Mesenchymal stem cell (in vitro differentiated cells and primary cell): ENCODE data around the gene ABCB1.

ENCODE experiments used
- DNase-seq: peaks from one replicate; pipeline ENCODE4 v3.0.0-alpha.2; 2013
- H2AFZ ChIP-seq: one replicate; pipeline ENCODE4 v1.6.1; 2013; ENCODE audit warnings: low read depth, mild to moderate bottlenecking, control low read depth, inconsistent platforms, low read length, moderate library complexity
- H2AK5ac ChIP-seq: 2 replicates; pipeline ENCODE4 v1.6.1; 2013; ENCODE audit warnings: low read length, moderate library complexity, mild to moderate bottlenecking, inconsistent platforms; ENCODE audit not compliant: severe bottlenecking
- H2BK120ac ChIP-seq: one replicate; pipeline ENCODE4 v1.6.1; 2013; ENCODE audit warnings: low read depth, mild to moderate bottlenecking, inconsistent platforms, low read length, moderate library complexity
- H2BK12ac ChIP-seq, 2 experiments: one replicate each; pipeline ENCODE4 v1.6.1; 2013; ENCODE audit warnings: inconsistent platforms in 2 of 2, low read length in 2 of 2, mild to moderate bottlenecking in 2 of 2, moderate library complexity in 2 of 2, control low read depth in 1 of 2
- H2BK15ac ChIP-seq: one replicate; pipeline ENCODE4 v1.6.1; 2013; ENCODE audit warnings: mild to moderate bottlenecking, low read depth, inconsistent platforms; ENCODE audit not compliant: poor library complexity, severe bottlenecking
- H2BK5ac ChIP-seq: 2 replicates; pipeline ENCODE4 v1.6.1; 2013; ENCODE audit warnings: low read depth, mild to moderate bottlenecking, low read length, control low read depth, inconsistent platforms; ENCODE audit not compliant: poor library complexity, severe bottlenecking
- H3K14ac ChIP-seq, 2 experiments: one replicate each; pipeline ENCODE4 v1.6.1; 2013; ENCODE audit warnings: inconsistent platforms in 2 of 2, low read length in 2 of 2, control low read depth in 1 of 2, mild to moderate bottlenecking in 1 of 2, moderate library complexity in 1 of 2
- H3K18ac ChIP-seq, 2 experiments: one replicate each; pipeline ENCODE4 v1.6.1; 2013; ENCODE audit warnings: inconsistent platforms in 2 of 2, low read length in 2 of 2, control low read depth in 1 of 2, low read depth in 1 of 2, mild to moderate bottlenecking in 1 of 2
- H3K23ac ChIP-seq, 2 experiments: one replicate each; pipeline ENCODE4 v1.6.1; 2013; ENCODE audit warnings: inconsistent platforms in 2 of 2, low read length in 2 of 2, mild to moderate bottlenecking in 2 of 2, moderate library complexity in 2 of 2, control low read depth in 1 of 2
- H3K27ac ChIP-seq: 2 replicates; pipeline ENCODE4 v1.5.1; 2013; ENCODE audit warnings: mild to moderate bottlenecking, moderate library complexity, low read length, control low read depth, inconsistent platforms; ENCODE audit not compliant: poor library complexity, severe bottlenecking
- H3K27me3 ChIP-seq, 2 experiments: 2 replicates each; pipeline versions ENCODE4 v1.6.1 to v1.7.0; 2013; ENCODE audit warnings: low read length in 2 of 2, mild to moderate bottlenecking in 2 of 2, moderate library complexity in 2 of 2, control low read depth in 1 of 2, inconsistent platforms in 1 of 2; ENCODE audit not compliant: control insufficient read depth in 1 of 2, insufficient read depth in 1 of 2
- H3K36me3 ChIP-seq, 2 experiments: 2 replicates each; pipeline versions ENCODE4 v1.6.1 to v1.7.0; 2013; ENCODE audit warnings: low read length in 2 of 2, control low read depth in 1 of 2, inconsistent platforms in 1 of 2, low read depth in 1 of 2, mild to moderate bottlenecking in 1 of 2; ENCODE audit not compliant: insufficient read depth in 2 of 2, control insufficient read depth in 1 of 2
- H3K4ac ChIP-seq, 2 experiments: one replicate each; pipeline ENCODE4 v1.6.1; 2013; ENCODE audit warnings: inconsistent platforms in 2 of 2, low read length in 2 of 2, mild to moderate bottlenecking in 2 of 2, moderate library complexity in 2 of 2, control low read depth in 1 of 2, low read depth in 1 of 2
- H3K4me1 ChIP-seq: 2 replicates; pipeline ENCODE4 v1.6.1; 2013; ENCODE audit warnings: low read depth, low read length, control low read depth; ENCODE audit not compliant: control insufficient read depth, insufficient read depth
- H3K4me2 ChIP-seq: 2 replicates; pipeline ENCODE4 v1.6.1; 2013; ENCODE audit warnings: low read length, mild to moderate bottlenecking, inconsistent platforms; ENCODE audit not compliant: poor library complexity, severe bottlenecking
- H3K4me3 ChIP-seq, 2 experiments: 2 replicates each; pipeline versions ENCODE4 v1.5.1 to v1.7.0; 2013; ENCODE audit warnings: low read length in 2 of 2, mild to moderate bottlenecking in 2 of 2, control low read depth in 1 of 2, low read depth in 1 of 2; ENCODE audit not compliant: insufficient read depth in 1 of 2
- H3K79me1 ChIP-seq: replicated peaks from 2 replicates; pipeline ENCODE4 v1.6.1; 2013; ENCODE audit warnings: mild to moderate bottlenecking, control low read depth, low read length, inconsistent platforms; ENCODE audit not compliant: poor library complexity, severe bottlenecking
- H3K9ac ChIP-seq: 2 replicates; pipeline ENCODE4 v1.7.0; 2013; ENCODE audit warnings: mild to moderate bottlenecking, low read length, moderate library complexity
- H3K9me3 ChIP-seq: 2 replicates; pipeline ENCODE4 v1.7.0; 2013; ENCODE audit warnings: mild to moderate bottlenecking, low read length; ENCODE audit not compliant: control insufficient read depth
- H4K8ac ChIP-seq: one replicate; pipeline ENCODE4 v1.6.1; 2013; ENCODE audit warnings: inconsistent platforms, mild to moderate bottlenecking, low read length, moderate library complexity
- H4K91ac ChIP-seq: one replicate; pipeline ENCODE4 v1.6.1; 2013; ENCODE audit warnings: mild to moderate bottlenecking, low read length, inconsistent platforms
- WGBS: methylation state at CpG from one replicate; pipeline ENCODE4 v1.1.7; 2013; ENCODE audit warnings: mixed read lengths; 5-methylcytosine and 5-hydroxymethylcytosine counted together

ABCB1 gene

DNA sequence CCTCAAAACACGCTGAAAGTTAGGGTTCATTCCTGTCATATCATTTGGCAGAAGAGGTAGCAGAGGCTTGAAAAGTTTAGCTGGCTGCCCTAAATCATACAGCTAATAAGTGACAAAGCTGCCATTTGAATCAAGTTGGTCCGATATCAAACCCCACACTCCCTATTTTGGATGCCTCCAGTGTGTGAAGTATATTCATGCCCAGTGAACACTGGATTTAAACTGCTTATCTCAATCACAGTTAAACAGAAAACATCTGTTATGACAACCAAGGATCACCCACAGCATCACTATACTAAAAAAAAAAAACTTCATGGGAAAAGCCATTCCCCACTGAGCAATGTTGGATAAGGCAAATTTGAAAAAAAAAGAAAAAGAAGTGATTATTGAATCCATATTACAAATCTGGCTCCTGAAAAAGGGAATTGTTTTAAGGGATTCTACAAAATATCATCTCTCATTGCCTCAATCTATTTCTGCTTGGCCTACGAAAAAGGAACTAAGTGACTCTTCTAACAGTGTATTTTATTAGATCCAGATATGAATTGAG is 48.3 kb downstream of the ABCB1 start:
- WGBS: 97% methylated on average over 2 of the region's 3 CpGs

DNA sequence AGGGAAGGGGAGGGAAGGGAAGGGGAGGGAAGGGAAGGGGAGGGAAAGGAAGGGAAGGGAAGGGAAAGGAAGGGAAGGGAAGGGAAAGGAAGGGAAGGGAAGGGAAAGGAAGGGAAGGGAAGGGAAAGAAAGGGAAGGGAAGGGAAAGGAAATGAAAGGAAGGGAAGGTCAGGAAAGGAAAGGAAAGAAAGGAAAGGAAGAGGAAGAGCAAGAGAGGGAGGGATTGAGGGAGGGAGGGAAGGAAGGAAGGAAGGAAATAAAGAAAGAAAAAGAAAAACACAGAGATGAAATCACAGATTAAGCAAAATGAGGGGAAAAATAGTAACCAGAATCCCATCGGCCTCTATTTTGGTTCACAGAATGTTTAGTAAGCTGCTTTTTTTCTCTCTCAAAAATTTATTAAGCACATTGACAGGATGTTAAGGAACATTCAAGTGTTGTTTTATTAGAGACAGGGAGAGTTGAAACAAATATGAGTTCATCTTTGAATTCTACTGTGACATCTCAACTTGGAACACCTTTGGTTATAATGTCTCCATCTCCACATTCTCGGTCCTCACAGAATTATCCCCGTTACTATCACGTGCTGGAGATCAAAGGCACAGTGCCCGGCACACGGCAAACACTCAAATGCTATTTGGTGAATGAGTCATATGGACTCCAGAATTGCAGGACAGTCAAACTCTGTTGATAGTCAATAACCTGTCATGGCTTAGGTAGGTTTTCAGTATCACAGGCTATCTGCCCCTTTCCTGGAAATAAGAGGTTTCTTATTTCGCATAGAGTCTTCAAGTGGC is 52.4 kb downstream of the ABCB1 start:
- H3K27me3 ChIP-seq: no peaks in the 10 kb centered on the region
- 95% methylated on average over 6 of the region's 7 CpGs for whole genome bisulfite sequencing
- H3K4me1 ChIP-seq: no peaks in the 10 kb centered on the region
- no peak overlapping the region for H3K23ac ChIP-seq
- H3K4me3 ChIP-seq: no peak overlapping the region
- DNase-seq: no peak
- no peak overlapping the region for H3K27ac ChIP-seq
- no peak overlapping the region for H3K4ac ChIP-seq
- no peak overlapping the region for H2BK5ac ChIP-seq
- H3K18ac ChIP-seq: no peak overlapping the region
- H2BK15ac ChIP-seq: no peak overlapping the region
- no peak overlapping the region for H3K4me2 ChIP-seq
- H3K9ac ChIP-seq: no peak overlapping the region
- no peak overlapping the region for H2AK5ac ChIP-seq
- no peak overlapping the region for H2BK120ac ChIP-seq
- no peaks in the 10 kb centered on the region for H3K79me1 ChIP-seq
- H4K8ac ChIP-seq: no peak overlapping the region
- no peak overlapping the region for H4K91ac ChIP-seq
- H3K9me3 ChIP-seq: no peaks in the 10 kb centered on the region
- H2AFZ ChIP-seq: no peak overlapping the region
- no peaks in the 10 kb centered on the region for H3K36me3 ChIP-seq
- H3K14ac ChIP-seq: no peak overlapping the region
- no peak overlapping the region for H2BK12ac ChIP-seq

More for the DNA sequence above, 48.3 kb downstream of the ABCB1 start:
- H3K18ac ChIP-seq: no peak overlapping the region
- no peak overlapping the region for H3K27ac ChIP-seq
- no peak overlapping the region for H2BK5ac ChIP-seq
- H2BK120ac ChIP-seq: no peak overlapping the region
- no peak for DNase-seq
- H2AFZ ChIP-seq: no peak overlapping the region
- H3K4me3 ChIP-seq: no peak overlapping the region
- H3K36me3 ChIP-seq: no peaks in the 10 kb centered on the region
- no peak overlapping the region for H3K9ac ChIP-seq
- H3K4ac ChIP-seq: no peak overlapping the region
- H3K4me1 ChIP-seq: no peaks in the 10 kb centered on the region
- no peak overlapping the region for H2BK15ac ChIP-seq
- H3K79me1 ChIP-seq: no peaks in the 10 kb centered on the region
- H3K9me3 ChIP-seq: no peaks in the 10 kb centered on the region
- H3K14ac ChIP-seq: no peak overlapping the region
- no peak overlapping the region for H2BK12ac ChIP-seq
- H3K4me2 ChIP-seq: no peak overlapping the region
- H2AK5ac ChIP-seq: no peak overlapping the region
- no peak overlapping the region for H4K8ac ChIP-seq
- no peak overlapping the region for H4K91ac ChIP-seq
- H3K27me3 ChIP-seq: no peaks in the 10 kb centered on the region
- H3K23ac ChIP-seq: no peak overlapping the region

DNA sequence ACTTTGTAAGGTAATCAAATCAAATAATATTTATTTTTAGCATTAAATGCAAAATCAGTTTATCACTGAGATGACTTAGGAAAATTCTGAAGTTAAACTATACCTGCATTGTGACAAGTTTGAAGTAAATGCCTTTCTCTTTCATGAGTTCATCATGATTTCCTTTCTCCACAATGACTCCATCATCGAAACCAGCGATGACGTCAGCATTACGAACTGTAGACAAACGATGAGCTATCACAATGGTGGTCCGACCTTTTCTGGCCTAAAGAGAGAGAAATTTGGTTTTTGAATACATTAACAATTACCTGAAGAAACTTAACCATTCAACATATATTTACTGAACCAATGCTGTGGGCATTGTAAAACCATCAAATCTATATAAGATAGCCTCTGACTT is 54.9 kb downstream of the ABCB1 start:
- no peak overlapping the region for H3K27ac ChIP-seq
- no peak overlapping the region for H2BK5ac ChIP-seq
- no peak overlapping the region for H3K4me2 ChIP-seq
- H3K36me3 ChIP-seq: no peaks in the 10 kb centered on the region
- H3K4me1 ChIP-seq: no peaks in the 10 kb centered on the region
- no peak overlapping the region for H3K18ac ChIP-seq
- no peak overlapping the region for H4K8ac ChIP-seq
- H3K23ac ChIP-seq: no peak overlapping the region
- H3K14ac ChIP-seq: no peak overlapping the region
- no peak overlapping the region for H3K4ac ChIP-seq
- WGBS: 92% methylated on average over 6 of the region's 6 CpGs
- no peak overlapping the region for H3K4me3 ChIP-seq
- no peaks in the 10 kb centered on the region for H3K27me3 ChIP-seq
- no peak overlapping the region for H2BK15ac ChIP-seq
- H3K9ac ChIP-seq: no peak overlapping the region
- no peak overlapping the region for H2BK12ac ChIP-seq
- H2AK5ac ChIP-seq: no peak overlapping the region
- DNase-seq: no peak
- H2AFZ ChIP-seq: no peak overlapping the region
- H3K79me1 ChIP-seq: no peaks in the 10 kb centered on the region
- no peaks in the 10 kb centered on the region for H3K9me3 ChIP-seq
- no peak overlapping the region for H4K91ac ChIP-seq
- no peak overlapping the region for H2BK120ac ChIP-seq

DNA sequence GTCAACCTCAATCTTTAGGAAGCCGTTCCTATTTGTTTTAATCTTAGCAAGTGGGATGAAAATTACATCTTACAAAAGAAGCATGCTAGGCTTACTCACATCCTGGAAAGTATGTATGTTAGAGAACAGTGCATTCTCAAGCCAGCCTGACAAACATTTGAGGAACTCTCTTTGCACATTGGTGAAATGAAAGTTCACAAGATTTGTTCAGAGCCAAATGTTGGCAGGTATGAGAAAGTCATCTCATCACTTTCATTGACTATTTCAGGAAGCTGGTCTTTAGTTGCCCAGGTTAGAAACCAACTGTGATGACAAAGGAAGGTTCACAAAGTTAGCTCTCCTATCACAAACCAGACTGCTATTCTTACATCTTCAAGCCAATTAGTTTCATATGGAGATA is 57.1 kb downstream of the ABCB1 start:
- Histone ChIP-seq H3K4me2 (no peak overlapping the region), H2BK120ac (no peak overlapping the region), H3K4ac (no peak overlapping the region), H2AK5ac (no peak overlapping the region), H3K14ac (no peak overlapping the region), H4K91ac (no peak overlapping the region), H3K23ac (no peak overlapping the region), H2BK15ac (no peak overlapping the region), H2BK5ac (no peak overlapping the region), H2BK12ac (no peak overlapping the region), H3K9ac (no peak overlapping the region), H3K36me3 (no peaks in the 10 kb centered on the region), H3K79me1 (no peaks in the 10 kb centered on the region), H3K27me3 (no peaks in the 10 kb centered on the region), H3K9me3 (no peaks in the 10 kb centered on the region), H3K18ac (no peak overlapping the region), H3K4me3 (no peak overlapping the region), H3K4me1 (no peaks in the 10 kb centered on the region), H3K27ac (no peak overlapping the region), H2AFZ (no peak overlapping the region), H4K8ac (no peak overlapping the region)
- WGBS: no CpG with 5 or more reads among the region's 1 CpG
- no peak for DNase-seq
